Stimulated activated CD4-positive, alpha-beta T cell treated with anti-CD3 and anti-CD28 coated beads, Interleukin-4, amount 100 ng/mL, for 24 hours (primary cell): ENCODE results near the gene OXSM.

Source experiments
- DNase-seq: peaks from one replicate; pipeline ENCODE4 v3.0.0-alpha.2; 2020

Gene OXSM

GRCh38 chr3:25789596-25790556, at the start of gene OXSM:
OXSM (plus strand) TSS chr3:25790090; CDS start chr3:25791021, 931 bp downstream.
- peak; percentile 96 for DNase-seq

GRCh38 chr3:25744470-25744869, 45.4 kb upstream of the OXSM start:
- no peak for DNase-seq

DNA sequence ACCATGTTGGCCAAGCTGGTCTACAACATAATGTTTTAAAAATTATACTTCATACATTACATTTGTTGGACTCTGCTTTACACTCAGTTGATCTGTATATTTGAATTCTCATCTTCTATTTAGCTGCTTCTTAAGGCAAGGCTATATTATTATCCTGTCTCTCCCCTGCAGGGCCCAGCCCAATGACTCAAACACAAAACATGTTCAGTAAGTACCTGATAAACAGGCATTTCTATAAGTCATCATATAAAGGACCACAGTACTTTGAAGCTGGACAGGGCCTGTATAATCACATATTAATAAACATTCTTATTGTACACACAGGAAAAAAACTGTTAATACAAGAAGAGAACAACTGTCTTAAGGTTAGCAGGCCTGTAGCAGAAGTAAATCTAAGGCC, 42.9 kb upstream of the OXSM start:
- no peak for DNase-seq

- no peak for DNase-seq
Observed at GRCh38 chr3:25748189-25748588, 41.7 kb upstream of the OXSM start.

GRCh38 chr3:25749031-25749581, 40.8 kb upstream of the OXSM start:
- DNase-seq = no peak

- DNase-seq = no peak
Observed at GRCh38 chr3:25751048-25751447, 38.8 kb upstream of the OXSM start.

- no peak for DNase-seq
Observed at GRCh38 chr3:25751725-25752124, 38.2 kb upstream of the OXSM start.

DNA sequence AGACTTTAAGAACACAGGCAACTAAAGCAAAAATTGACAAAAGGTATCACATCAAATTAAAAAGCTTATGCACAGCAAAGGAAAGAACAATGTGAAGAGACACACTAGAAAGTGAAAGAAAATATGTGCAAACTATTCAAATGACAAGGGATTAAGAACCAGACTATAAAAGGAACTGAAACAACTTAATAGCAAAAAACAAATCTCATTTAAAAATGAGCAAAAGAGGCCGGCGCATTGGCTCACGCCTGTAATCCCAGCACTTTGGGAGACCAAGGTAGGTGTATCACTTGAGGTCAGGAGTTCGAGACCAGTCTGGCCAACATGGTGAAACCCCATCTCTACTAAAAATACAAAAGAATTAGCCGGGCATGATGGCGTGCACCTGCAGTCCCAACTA, 21.0 kb upstream of the OXSM start:
- DNase-seq = no peak

DNA sequence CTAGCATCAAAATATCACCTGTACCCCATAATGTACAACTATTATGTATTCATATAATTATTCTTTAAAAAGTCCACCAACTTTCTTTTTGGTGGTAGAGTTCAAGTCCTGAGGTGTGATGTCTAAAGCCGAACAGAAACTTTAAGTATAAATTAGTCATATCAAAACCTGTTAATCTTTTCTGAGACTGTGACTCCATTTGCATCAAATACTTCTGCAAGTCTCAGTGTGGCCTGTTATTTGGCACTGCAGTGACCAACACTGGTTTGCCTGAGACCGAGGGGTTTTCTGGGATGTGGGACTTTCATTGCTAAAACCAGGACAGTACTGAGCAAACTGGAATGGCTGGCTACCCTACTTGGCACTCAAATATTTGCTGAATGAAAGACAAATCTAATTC, 14.0 kb upstream of the OXSM start:
- no peak for DNase-seq

DNA sequence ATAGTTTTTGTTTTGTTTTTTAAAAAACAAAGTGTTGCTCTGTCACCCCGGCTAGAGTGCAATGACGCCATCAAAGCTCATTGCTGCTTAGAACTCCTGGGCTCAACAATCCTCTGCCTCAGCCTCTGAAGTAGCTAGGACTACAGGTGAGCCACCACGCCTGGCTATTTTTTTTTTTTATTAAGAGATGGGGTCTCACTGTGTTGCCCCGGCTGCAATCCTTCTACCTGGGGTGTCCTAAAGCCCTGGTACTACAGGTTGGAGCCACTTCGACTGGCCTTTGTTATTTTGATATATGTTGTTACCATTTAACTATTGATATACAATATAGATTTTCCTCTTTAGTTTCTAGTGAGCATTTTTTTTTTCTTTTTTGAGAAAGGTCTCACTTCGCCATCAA, 9.3 kb upstream of the OXSM start:
- no peak for DNase-seq

DNA sequence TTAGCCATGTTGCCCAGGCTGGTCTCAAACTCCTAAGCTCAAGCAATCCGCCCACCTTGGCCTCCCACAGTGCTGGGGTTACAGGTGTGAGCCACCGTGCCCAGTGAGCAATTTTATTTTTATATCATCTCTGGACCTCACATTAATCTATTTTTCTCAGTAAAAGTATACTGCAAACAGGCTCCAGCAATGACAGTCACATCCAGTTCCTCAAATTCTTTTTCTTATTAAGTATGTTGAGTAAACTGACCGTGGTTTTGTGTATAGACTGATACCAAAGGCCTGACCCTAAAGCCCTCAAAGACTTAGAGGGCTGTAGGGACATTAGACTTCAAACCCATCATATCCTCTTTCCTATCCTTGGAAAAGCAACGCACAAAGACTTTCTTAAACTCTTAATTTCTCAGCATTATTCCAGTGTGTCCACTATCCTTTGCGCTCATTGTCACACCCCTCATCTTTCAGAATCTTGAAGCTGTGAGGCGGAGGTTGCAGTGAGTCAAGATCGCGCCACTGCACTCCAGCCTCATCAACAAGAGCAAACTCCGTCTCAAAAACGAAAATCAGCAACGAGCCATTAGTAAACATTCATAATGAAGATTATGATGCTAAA, 8.6 kb upstream of the OXSM start:
- no peak for DNase-seq

DNA sequence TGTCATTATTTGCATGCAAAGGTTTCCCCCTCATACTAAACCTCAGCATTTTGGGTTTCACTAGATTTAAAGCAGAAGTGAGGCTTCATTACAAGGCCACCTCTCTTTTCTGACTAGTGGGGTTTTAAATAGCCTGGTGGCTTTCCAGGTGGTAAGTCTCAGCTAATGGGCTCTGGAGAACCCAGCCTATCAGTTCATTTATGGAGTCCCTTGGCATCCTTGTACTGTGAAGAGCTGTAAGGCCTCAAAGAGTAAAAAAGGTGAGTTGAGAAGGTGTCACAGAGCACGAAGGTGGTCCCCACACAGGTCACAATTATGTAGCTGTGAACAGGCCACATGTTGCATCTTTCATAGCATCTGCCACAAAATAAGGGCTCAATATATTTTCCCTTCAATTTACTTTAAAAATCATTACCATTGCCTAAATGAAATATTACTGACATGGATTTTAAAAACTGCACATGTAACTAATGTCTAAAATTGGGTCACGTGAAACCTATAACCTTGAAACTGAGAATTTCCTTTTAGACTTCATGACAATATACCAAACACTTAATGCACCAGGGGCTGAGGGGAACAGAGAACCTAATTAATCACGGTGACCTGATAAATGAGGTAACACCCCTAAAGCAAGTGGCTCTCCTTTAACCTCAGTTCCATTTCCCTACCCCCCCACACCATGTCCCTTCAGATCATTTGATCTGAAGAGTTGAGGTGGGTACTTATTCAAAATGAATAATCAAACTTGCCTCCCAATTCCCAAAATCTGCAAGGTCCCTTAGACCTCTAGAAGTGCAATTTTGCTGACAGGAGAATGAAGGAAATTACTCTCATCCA, 7.9 kb upstream of the OXSM start:
- no peak for DNase-seq

DNA sequence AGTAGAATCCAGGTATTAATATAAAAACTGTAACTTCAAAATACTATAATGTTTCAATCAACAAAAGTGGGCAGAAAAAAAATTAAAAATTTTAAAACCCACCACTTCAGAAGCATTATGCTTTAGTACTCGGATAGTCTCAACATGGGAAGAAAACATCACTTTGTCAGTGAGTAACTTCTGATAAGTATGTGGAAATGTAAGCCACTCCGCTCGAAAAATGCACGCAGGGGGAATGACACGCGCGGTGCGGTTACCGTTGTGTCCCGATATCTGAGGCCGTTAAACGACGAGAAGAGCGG, 7.3 kb upstream of the OXSM start:
- no peak for DNase-seq

DNA sequence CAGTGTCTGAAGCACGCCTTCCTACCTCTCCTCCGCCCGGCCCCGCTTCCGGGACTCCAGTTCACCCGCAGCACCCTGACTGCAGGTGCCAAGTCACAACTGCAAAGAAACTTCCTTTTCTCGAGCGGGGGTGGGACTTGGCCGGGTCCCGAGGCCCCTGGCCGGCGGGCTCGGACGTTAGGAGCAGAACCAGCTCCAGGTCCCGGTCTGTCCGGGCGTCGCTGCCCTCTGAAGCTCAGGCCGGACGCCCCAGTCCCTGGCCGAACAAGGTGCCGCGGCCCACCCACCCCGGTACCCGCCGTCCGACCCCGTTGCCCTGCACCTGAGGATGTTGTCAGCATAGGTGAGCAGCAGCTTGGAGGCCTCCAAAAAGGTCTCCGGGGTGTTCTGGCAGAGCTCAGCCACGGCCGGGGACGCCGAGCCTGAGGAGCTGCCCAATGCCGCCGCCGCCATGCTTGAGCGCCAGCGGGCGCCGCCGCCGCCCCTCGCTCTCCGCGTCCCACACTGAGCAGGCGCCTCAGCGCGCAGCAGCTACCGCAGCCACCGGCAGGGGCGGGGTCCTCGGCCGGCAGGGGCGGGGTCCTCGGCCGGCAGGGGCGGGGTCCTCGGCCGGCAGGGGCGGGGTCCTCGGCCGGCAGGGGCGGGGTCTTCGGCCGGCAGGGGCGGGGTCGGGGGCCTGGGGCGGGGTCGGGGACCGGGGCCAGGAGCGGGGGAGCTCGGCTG, 6.8 kb upstream of the OXSM start, which contains the start of gene NGLY1:
TSS of gene NGLY1 (minus strand) at position 506 of the 723 bp plus-strand sequence. CDS start at position 453, 53 bp downstream.
- peak; percentile 85 for DNase-seq

DNA sequence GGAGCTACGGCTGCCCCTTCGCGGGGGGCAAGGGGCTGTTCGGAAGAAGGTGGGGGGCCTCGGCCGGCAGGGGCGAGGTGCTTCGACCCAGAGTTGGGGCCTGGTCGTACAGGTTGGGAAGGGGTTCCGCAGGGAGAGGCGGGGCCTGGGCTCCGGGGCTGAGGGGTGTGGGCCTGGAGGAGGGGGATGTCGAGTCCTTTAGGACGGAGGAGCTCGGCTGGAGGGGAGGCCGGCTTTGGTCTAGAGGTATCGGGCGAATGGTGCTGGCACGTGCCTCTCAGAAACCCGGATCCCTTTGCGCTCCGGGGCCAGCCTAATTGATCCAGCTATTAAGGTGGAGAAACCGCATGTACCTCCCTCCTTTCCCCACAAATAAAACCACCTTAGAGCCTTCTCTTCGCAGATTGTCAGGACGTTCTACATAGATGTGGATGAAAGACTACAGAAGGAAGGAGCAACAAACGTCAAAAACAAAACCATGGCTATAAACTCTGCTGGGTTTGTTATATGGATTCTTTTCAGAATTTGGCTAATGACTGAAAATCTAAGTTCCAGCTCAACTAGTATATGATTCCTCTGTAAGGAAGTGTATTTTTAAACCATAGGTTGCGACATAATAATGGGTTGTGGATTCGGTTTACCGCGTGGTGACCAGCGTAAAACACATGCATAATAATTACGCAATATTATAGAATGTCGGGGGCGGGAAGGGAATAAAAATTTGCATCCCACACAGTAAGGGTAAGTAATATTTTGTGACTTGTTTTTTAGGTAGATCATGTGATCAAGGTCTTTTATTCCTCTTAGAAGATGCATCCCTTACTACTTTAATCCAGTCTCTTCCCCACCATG, 6.0 kb upstream of the OXSM start:
- no peak for DNase-seq

DNA sequence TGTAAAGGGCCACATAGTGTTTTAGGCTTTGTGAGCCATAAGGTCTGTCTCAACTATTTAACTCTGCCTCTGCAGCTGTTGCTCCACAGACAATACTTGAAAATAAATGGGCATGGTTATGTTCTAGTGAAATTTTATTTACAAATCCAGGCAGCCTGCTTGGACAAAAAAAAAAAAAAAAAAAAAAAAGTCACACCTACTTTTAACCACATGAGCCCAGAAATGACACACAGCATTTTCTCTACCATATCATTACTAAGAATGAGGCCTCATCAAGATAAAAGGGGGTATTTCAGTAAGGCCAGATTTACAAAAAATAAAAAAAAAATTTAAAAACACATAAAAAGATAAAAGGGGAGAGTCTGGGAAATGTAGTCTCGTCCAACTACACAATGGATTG, 4.9 kb upstream of the OXSM start:
- no peak for DNase-seq

DNA sequence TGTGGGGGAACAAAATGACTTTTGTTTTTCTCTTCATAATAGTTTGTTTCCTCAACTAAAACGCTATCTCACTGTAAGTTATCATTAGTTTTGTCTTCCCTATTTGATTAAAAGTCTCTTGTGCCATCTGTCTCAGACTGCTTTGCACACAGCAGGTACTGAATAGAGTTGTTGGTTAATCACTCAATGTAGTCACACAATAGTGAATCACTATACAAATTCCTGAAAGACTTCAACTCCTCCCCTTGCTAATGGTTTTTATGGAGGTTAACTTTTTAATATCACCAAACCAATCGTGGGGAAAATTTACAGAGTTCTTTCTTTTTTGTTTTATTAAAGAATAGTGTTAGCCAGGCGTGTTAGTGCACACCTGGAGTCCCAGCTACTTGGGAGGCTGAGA, 4.1 kb upstream of the OXSM start:
- no peak for DNase-seq

GRCh38 chr3:25787689-25788088, 2.2 kb upstream of the OXSM start:
- no peak for DNase-seq

DNA sequence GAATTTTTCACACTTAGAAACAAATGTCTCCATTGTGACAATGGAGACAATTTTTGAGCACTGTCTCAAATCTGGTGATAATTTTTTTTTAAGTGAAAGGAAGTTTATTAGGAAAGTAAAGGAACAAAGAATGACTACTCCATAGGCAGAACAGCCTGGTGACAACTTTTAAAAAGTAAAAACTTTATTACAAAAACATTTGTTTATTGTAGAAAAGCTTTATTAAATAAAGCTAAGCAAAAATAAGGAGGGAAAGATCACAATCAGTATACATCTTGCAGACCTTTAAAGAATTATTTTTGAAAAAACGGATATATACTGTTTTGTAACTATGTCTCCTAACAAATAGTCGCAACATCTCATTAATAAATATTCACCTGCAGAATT, 688 bp upstream of the OXSM start:
- no peak for DNase-seq

DNA sequence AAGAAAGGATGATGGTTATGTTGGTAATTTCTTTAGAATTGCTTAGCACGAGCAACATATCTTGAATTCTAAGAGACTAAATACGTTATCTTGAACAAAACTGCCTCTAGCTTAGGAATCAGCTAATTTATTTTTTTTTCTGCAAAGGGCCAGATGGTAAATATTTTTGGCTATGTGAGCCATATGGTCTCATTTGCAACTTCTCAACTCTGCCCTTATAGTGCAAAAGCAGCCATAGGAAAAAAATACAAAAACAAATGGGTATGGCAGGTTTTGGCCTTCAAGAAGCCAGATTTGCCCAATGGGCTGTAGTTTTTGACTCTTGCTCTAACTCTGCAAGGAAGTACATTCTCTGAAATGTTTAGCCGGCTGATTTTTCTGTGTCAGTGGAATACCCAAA, 11.9 kb downstream of the OXSM start:
- no peak for DNase-seq

DNA sequence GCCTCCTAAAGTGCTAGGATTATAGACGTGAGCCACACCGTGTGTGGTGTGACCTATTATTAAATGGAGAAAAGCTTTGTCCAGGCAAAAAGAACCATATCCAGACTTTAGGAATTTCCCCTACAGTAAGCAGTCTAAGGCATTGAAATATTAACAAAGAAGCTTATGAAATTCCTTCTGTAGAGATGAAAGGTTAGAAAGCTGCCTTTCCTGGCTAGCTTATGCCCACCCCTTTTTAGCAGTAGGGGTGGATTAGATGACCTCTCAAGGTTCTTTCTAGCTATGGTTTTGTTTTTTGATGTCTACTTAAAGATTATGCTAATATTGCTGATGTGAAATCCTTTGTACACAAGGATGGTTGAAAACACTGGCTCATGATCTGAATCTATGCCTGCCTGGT, 13.9 kb downstream of the OXSM start:
- DNase-seq = no peak

DNA sequence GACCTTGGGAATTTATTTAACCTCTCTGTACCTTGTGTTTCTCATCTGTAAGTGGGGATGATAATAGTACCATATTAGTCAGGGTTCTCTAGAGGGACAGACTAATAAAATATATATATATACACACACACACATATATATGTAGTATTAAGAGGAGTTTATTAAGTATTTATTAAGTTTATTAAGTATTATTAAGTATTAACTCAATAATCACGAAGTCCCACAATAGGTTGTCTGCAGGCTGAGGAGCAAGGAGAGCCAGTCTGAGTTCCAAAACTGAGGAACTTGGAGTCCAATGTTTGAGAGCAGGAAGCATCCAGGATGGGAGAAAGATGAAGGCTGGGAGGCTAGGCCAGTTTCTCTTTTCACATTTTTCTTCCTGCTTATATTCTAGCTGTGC, 14.8 kb downstream of the OXSM start:
- no peak for DNase-seq
